ENCODE results near the gene ZFAND2B.

DNA sequence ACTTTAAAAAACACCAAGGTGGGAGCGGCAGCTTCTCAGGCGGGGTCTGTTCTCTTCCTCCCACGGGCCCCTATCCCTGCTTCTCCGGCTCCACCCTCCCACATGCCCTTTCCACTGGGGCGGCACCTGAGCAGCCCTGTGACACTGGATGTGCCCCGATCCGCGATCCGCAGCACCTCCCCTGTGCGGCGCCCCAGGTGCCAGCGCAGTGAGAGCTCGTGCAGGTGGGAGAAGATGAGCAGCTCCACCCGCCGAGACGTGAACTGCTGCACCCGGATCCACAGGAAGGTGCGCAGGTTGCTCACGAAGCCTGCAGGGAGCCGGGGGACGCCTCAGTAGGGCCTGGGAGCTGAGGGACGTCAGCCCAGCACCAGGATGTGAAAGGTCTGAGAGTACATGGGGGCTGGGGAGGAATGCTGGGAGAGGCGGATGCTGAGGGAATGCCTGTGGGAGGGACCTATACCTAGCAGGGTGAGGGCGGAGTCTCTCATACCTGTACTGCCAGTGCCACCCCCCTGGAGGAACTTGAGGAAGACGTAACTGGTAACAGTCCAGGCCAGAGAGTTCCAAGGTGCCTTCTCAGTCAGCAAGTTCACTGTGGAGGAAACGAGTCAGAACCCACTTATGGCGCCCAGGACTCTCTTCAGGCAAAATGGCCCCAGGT lies 9.4 kb downstream of the ZFAND2B start:
- TF ChIP-seq POLR2AphosphoS5 (IDR thresholded peaks at IDR 0.05; ENCODE audit: low read depth, low read length) (no peak), TAF1 (IDR thresholded peaks at IDR 0.05; ENCODE audit: borderline replicate concordance, insufficient read depth, low read length) (no peak), SIN3A (IDR thresholded peaks at IDR 0.05; ENCODE audit: borderline replicate concordance, insufficient read depth, low read length) (no peak)
- TF ChIP-seq, protein P1, sequence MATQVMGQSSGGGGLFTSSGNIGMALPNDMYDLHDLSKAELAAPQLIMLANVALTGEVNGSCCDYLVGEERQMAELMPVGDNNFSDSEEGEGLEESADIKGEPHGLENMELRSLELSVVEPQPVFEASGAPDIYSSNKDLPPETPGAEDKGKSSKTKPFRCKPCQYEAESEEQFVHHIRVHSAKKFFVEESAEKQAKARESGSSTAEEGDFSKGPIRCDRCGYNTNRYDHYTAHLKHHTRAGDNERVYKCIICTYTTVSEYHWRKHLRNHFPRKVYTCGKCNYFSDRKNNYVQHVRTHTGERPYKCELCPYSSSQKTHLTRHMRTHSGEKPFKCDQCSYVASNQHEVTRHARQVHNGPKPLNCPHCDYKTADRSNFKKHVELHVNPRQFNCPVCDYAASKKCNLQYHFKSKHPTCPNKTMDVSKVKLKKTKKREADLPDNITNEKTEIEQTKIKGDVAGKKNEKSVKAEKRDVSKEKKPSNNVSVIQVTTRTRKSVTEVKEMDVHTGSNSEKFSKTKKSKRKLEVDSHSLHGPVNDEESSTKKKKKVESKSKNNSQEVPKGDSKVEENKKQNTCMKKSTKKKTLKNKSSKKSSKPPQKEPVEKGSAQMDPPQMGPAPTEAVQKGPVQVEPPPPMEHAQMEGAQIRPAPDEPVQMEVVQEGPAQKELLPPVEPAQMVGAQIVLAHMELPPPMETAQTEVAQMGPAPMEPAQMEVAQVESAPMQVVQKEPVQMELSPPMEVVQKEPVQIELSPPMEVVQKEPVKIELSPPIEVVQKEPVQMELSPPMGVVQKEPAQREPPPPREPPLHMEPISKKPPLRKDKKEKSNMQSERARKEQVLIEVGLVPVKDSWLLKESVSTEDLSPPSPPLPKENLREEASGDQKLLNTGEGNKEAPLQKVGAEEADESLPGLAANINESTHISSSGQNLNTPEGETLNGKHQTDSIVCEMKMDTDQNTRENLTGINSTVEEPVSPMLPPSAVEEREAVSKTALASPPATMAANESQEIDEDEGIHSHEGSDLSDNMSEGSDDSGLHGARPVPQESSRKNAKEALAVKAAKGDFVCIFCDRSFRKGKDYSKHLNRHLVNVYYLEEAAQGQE (IDR thresholded peaks at IDR 0.05; ENCODE audit: insufficient read depth in 1 of 2, low read depth in 2 of 2, low read length in 2 of 2), result no peak
